T-helper 2 cell treated with Interferon-gamma antibody and Interleukin-4, amounts not matched to agents 100 ng/mL and 5 ng/mL, for 36 hours (primary cell): ENCODE measurements around the gene ZNF331. TPM values are rescaled to one million over a fixed set of nuclear protein-coding genes. Genes with fewer than 3 reads are reported as not detected.

Source experiments
- intact Hi-C: fragments of 100-400 bp; cut with micrococcal nuclease; formaldehyde crosslinking; loops from one replicate; pipeline ENCODE4 v1.15.1; 2023
- total RNA-seq: library from RNA; stranded (reverse); gene quantifications from 2 replicates; pipeline ENCODE4 v1.2.3, GENCODE V29; 2022

The ZNF331 gene
- total RNA-seq, 1 donor from 2014 or later, result 16.5 TPM

GRCh38 chr19:53555352-53555751, 17.4 kb downstream of the ZNF331 start:
- intact Hi-C loops, result no loop called here

- intact Hi-C loops, result no loop called here
Observed at GRCh38 chr19:53571339-53571738, 33.4 kb downstream of the ZNF331 start.

- intact Hi-C loops, result no loop called here
Observed at GRCh38 chr19:53576941-53577653, 39.2 kb downstream of the ZNF331 start.

GRCh38 chr19:53577968-53578367, 40.0 kb downstream of the ZNF331 start:
- intact Hi-C loops, result no loop called here

GRCh38 chr19:53579518-53579917, 41.6 kb downstream of the ZNF331 start:
- intact Hi-C loops, result no loop called here

- intact Hi-C loops, result no loop called here
Observed at GRCh38 chr19:53580871-53581835, 43.2 kb downstream of the ZNF331 start.

GRCh38 chr19:53581871-53582279, 43.9 kb downstream of the ZNF331 start:
- intact Hi-C loops, result no loop called here

GRCh38 chr19:53583181-53583580, 45.2 kb downstream of the ZNF331 start:
- intact Hi-C loops, result no loop called here

GRCh38 chr19:53586277-53586691, 48.3 kb downstream of the ZNF331 start:
- intact Hi-C loops, result no loop called here

- intact Hi-C loops, result no loop called here
Observed at GRCh38 chr19:53594811-53595509, 57.0 kb downstream of the ZNF331 start.

- intact Hi-C loops, result no loop called here
Observed at GRCh38 chr19:53595510-53595867, 57.5 kb downstream of the ZNF331 start.

GRCh38 chr19:53596056-53596455, 58.1 kb downstream of the ZNF331 start:
- intact Hi-C loops, result no loop called here

- intact Hi-C loops, result no loop called here
Observed at GRCh38 chr19:53597023-53597422, 59.1 kb downstream of the ZNF331 start.

- intact Hi-C loops, result no loop called here
Observed at GRCh38 chr19:53598361-53598760, 60.4 kb downstream of the ZNF331 start.

- intact Hi-C loops, result no loop called here
Observed at GRCh38 chr19:53600217-53600616, 62.3 kb downstream of the ZNF331 start.

- intact Hi-C loops, result no loop called here
Observed at GRCh38 chr19:53606031-53606430, 68.1 kb downstream of the ZNF331 start.

GRCh38 chr19:53608381-53608780, 70.4 kb downstream of the ZNF331 start:
- intact Hi-C loops, result no loop called here

GRCh38 chr19:53612762-53613526, 75.0 kb downstream of the ZNF331 start:
- intact Hi-C loops, result no loop called here

GRCh38 chr19:53621885-53622740, 84.2 kb downstream of the ZNF331 start:
- intact Hi-C loops, result no loop called here
